GM12878 (cell line): ENCODE measurements around the gene RUFY4.
"Not testable (repeated sequence)": the region's sequence is repeated elsewhere in the genome, so short reads cannot be mapped to it uniquely, and the experiment has no call there.

Experiments used
- CHD4 ChIP-seq: fragments of 200-600 bp; sonication (generic); IDR thresholded peaks from 2 replicates; pipeline ENCODE4 v1.6.1; 2016; ENCODE audit warnings: mild to moderate bottlenecking
- CREB1 ChIP-seq: IDR thresholded peaks from 2 replicates; pipeline ENCODE4 v1.6.1; 2012; ENCODE audit warnings: low read depth, mild to moderate bottlenecking, inconsistent platforms
- CREM ChIP-seq: IDR thresholded peaks from 2 replicates; pipeline ENCODE4 v1.6.1; 2014; ENCODE audit warnings: antibody characterized with exemption, low read depth
- ELK1 ChIP-seq: IDR thresholded peaks from 2 replicates; pipeline ENCODE4 v1.6.1; 2012; ENCODE audit warnings: low read depth, low read length, improper control_type of control experiment
- FOS ChIP-seq: IDR thresholded peaks from 3 replicates; pipeline ENCODE4 v1.6.1; 2011; ENCODE audit warnings: borderline replicate concordance; ENCODE audit not compliant: insufficient read length; ENCODE audit errors: extremely low read depth
- GABPA ChIP-seq: IDR thresholded peaks from 2 replicates; pipeline ENCODE4 v1.6.1; 2014; ENCODE audit warnings: antibody characterized with exemption, low read depth, mild to moderate bottlenecking, inconsistent platforms
- MEF2A ChIP-seq: IDR thresholded peaks from 2 replicates; pipeline ENCODE4 v1.6.1; 2011; ENCODE audit warnings: low read depth, mild to moderate bottlenecking, low read length, moderate library complexity; ENCODE audit not compliant: insufficient read depth
- POLR2A ChIP-seq: IDR thresholded peaks from 2 replicates; pipeline ENCODE4 v1.6.1; 2011; ENCODE audit warnings: low read depth, mild to moderate bottlenecking, low read length
- POLR2AphosphoS5 ChIP-seq: IDR thresholded peaks from 2 replicates; pipeline ENCODE4 v1.6.1; 2011; ENCODE audit warnings: mild to moderate bottlenecking, low read length, inconsistent platforms
- SIX5 ChIP-seq: IDR thresholded peaks from 2 replicates; pipeline ENCODE4 v1.6.1; 2011; ENCODE audit warnings: mild to moderate bottlenecking, low read depth, low read length, moderate library complexity; ENCODE audit not compliant: severe bottlenecking
- TCF12 ChIP-seq: IDR thresholded peaks from 2 replicates; pipeline ENCODE4 v1.6.1; 2011; ENCODE audit warnings: low read depth, mild to moderate bottlenecking, low read length
- TCF3 ChIP-seq: IDR thresholded peaks from 2 replicates; pipeline ENCODE4 v1.6.1; 2012; ENCODE audit warnings: low read depth, mild to moderate bottlenecking, low read length, borderline replicate concordance; ENCODE audit not compliant: insufficient read depth
- TF ChIP-seq, protein P1 (sequence below), 3 experiments: IDR thresholded peaks in 2 of 3; conservative IDR thresholded peaks in 1 of 3; 2 replicates each; pipeline ENCODE4 v1.5.1; 2011; ENCODE audit warnings: low read depth in 3 of 3, low read length in 3 of 3, mild to moderate bottlenecking in 3 of 3, control low read depth in 2 of 3, moderate library complexity in 2 of 3, inconsistent platforms in 1 of 3, mixed read lengths in 1 of 3; ENCODE audit not compliant: control insufficient read depth in 2 of 3, insufficient read depth in 1 of 3; ENCODE audit errors: extremely low read depth in 1 of 3
- TF ChIP-seq, protein P2 (sequence below): IDR thresholded peaks from 2 replicates; pipeline ENCODE4 v1.6.1; 2011; ENCODE audit warnings: mild to moderate bottlenecking, low read depth, low read length, moderate library complexity; ENCODE audit not compliant: insufficient replicate concordance

DNA sequence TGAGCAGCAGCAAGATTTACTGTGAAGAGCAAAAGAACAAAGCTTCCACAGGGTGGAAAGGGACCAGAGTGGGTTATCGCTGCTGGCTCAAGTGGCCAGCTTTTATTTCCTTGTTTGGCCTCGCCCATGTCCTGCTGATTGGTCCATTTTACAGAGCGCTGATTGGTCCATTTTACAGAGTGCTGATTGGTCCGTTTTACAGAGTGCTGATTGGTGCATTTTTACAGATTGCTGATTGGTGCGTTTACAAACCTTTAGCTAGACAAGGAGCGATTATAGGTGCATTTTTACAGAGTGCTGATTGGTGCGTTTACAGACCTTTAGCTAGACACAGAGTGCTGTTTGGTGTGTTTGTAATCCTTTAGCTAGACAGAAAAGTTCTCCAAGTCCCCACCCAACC, 39.8 kb downstream of the RUFY4 start:
- not testable (repeated sequence) for TF ChIP-seq FOS, CREM, CREB1, CHD4, TCF12, POLR2AphosphoS5, POLR2A, TCF3, MEF2A, SIX5, GABPA, ELK1
- TF ChIP-seq, protein P1, sequence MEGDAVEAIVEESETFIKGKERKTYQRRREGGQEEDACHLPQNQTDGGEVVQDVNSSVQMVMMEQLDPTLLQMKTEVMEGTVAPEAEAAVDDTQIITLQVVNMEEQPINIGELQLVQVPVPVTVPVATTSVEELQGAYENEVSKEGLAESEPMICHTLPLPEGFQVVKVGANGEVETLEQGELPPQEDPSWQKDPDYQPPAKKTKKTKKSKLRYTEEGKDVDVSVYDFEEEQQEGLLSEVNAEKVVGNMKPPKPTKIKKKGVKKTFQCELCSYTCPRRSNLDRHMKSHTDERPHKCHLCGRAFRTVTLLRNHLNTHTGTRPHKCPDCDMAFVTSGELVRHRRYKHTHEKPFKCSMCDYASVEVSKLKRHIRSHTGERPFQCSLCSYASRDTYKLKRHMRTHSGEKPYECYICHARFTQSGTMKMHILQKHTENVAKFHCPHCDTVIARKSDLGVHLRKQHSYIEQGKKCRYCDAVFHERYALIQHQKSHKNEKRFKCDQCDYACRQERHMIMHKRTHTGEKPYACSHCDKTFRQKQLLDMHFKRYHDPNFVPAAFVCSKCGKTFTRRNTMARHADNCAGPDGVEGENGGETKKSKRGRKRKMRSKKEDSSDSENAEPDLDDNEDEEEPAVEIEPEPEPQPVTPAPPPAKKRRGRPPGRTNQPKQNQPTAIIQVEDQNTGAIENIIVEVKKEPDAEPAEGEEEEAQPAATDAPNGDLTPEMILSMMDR (IDR thresholded peaks at IDR 0.05 in 2 of 3, conservative IDR thresholded peaks at IDR 0.05 in 1 of 3; ENCODE audit: control insufficient read depth in 2 of 3, extremely low read depth in 1 of 3, insufficient read depth in 1 of 3, low read depth in 3 of 3, low read length in 3 of 3) = not testable (repeated sequence)
- TF ChIP-seq, protein P2, sequence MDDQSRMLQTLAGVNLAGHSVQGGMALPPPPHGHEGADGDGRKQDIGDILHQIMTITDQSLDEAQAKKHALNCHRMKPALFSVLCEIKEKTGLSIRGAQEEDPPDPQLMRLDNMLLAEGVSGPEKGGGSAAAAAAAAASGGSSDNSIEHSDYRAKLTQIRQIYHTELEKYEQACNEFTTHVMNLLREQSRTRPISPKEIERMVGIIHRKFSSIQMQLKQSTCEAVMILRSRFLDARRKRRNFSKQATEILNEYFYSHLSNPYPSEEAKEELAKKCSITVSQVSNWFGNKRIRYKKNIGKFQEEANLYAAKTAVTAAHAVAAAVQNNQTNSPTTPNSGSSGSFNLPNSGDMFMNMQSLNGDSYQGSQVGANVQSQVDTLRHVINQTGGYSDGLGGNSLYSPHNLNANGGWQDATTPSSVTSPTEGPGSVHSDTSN = not testable (repeated sequence)
